ENCODE data around the gene SLC27A5.

The SLC27A5 gene

DNA sequence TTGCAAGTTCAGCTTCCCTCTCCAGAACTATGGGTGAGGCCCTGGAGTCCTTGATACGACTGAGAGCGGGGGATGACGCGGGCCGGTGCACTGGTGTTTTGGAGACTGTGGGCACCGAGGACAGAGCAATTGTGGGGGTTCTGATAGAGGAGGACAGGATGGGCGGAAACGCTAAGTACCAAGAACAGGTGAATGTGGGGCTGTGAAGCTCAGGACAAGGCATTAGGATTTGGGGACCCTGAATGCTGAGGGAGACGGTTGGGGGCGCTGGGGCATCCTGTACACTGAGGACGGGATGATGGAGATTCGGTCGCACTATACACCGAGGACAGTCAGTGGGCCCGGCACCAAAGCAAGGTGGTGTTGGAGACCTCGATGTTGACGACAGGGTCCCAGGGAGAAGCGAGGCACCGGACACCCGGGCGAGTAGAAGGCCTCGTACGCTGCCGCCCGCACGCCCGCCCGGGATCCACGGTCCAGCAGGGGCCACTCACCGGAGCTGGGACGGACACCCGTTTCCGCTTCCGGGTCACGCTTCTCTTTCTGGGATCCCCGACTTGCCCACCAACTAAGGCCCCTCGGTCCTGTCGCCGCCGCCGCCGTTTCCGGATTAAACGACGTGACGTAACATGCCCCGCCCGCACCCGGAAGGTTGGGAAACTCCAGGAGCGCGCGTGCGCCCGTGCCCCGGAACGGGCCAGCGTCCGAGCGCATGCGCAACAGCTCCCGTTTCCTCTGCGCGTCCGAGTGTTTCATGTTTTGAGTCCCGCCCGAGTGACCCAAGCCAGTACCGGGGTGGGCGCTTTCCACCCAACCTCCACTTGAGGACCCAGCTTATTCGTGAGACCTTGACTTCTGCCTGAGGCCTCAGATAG, 42.9 kb upstream of the SLC27A5 start, which contains the start of gene CHMP2A:
Gene CHMP2A (minus strand): TSS at position 612 of the 875 bp plus-strand sequence. CDS start 893 bp downstream, outside the sequence.
- Mint-ChIP-seq H3K27me3 (no peaks in the 10 kb centered on the region), H3K27ac (peak within 1 kb of the TSS; percentile 99), H3K4me1 (peaks cover 51% of the 10 kb centered on the region), H3K9me3 (no peaks in the 10 kb centered on the region), H3K4me3 (peak within 1 kb of the TSS; percentile 99), H3K36me3 (peaks cover 30% of the 10 kb centered on the region)
- ATAC-seq (ENCODE audit: low read depth) (peak; percentile 47), DNase-seq (ENCODE audit: low spot score in 2 of 2) (peak; percentile 95 to 97)

DNA sequence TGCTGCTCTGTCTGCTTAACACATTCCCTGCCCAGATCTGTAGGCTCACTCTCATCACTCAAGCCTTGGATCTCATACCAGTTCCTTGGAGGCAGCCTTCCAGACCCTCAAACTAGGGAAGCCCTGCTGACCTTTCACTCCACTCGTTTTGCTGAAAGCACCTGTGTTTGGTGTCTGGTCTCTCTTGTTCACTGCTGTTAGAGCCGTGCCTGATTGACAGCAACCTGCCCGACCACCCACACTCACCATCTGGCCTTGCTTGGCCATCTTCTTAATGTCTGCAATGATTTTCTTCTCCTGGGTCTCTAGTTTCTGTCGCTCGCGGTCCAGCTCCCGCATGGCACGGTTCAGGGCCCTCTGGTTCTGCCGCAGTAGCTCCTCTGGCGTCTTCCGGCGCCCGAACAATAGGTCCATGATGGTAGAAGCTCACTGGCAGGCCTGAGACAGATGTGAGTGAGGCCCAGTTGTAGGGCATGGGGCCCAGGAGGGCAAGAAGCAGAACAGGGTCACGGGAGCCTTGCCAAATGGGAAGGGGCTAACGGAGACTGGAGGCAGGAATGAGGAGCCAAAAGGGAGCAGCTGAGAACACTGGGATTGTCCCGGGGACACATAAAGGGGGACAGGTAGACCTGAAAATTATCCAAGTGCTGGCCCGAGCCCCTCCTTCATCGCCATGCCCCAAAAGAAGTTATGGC, 42.2 kb upstream of the SLC27A5 start:
- Mint-ChIP-seq H3K27ac (peak overlapping the region; percentile 99), H3K9me3 (no peaks in the 10 kb centered on the region), H3K4me1 (peaks cover 46% of the 10 kb centered on the region), H3K36me3 (peaks cover 32% of the 10 kb centered on the region), H3K4me3 (peak overlapping the region; percentile 99), H3K27me3 (no peaks in the 10 kb centered on the region)
- DNase-seq (ENCODE audit: low spot score in 2 of 2) (peak in 1 of 2 donors; percentile 10), ATAC-seq (ENCODE audit: low read depth) (no peak)

DNA sequence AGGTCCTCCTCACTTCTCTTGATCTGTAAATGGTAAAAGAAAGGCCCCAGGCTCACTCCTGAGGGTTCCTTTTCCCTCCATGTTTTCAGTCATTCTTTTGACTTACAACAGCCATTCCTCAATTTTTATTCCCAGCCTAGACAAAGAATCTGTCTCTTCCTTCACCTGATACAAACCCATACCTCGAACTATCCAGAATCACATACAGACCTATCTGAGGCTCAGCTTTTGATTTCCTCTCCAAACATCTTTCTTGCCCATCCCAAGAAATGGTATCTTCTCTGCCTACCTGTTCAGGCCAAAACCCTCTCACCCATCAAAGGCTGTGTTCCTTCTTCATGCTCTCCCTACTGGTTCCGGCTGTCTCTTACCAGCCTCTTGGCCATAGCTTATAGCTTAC, 40.9 kb upstream of the SLC27A5 start:
- no peak for ATAC-seq (ENCODE audit: low read depth)
- Mint-ChIP-seq H3K36me3 (peaks cover 28% of the 10 kb centered on the region), H3K9me3 (no peaks in the 10 kb centered on the region), H3K4me3 (no peak overlapping the region), H3K4me1 (peaks cover 38% of the 10 kb centered on the region), H3K27ac (no peak overlapping the region), H3K27me3 (no peaks in the 10 kb centered on the region)
- no peak for DNase-seq (ENCODE audit: low spot score in 2 of 2)

DNA sequence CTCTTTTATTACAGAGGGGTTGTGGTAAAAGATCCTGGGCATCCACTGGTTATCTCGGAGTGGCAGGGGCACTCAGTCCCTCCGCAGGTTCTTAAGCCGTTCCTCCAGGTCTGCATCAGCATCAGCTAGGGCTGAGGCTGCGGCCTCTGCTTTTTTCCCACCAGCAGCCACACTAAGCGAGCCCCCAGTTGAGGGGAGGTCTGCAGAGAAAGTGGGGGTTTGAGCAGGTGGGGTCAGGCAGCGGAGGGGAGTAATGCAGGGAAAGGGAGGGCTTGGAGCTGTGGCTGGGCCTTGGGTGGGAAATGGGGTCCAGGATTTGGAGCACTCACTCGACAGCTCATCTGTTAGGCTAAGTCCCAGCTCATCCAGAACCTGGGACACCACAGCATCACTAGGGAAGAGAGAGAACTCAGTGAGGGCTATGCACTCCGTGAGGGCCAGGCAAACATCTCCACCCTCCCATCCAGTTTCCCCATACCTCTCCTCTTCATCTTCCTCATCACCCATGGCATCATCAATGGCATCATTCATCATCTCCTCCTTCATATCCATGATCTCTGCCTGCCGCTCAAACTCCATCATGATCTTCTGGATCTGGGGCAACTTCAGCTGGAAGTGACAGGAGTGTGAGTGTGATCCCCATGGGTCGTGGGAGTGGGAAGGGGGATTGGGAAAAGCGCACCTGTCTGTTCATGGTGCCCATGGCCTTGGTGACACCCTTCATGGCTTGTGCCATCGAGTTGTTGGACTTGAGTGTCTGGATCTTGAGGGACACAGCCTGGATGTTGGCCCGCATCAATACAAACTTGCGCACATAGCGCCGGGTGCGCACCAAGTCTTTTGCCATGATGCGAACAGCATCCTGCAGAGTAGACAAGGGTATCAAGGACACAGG, 40.0 kb upstream of the SLC27A5 start:
- DNase-seq (ENCODE audit: low spot score in 2 of 2) (peak in 1 of 2 donors; percentile 12), ATAC-seq (ENCODE audit: low read depth) (no peak)
- Mint-ChIP-seq H3K4me1 (peaks cover 30% of the 10 kb centered on the region), H3K27ac (peak overlapping the region; percentile 58), H3K36me3 (peaks cover 30% of the 10 kb centered on the region), H3K27me3 (no peaks in the 10 kb centered on the region), H3K9me3 (no peaks in the 10 kb centered on the region), H3K4me3 (no peak overlapping the region)

DNA sequence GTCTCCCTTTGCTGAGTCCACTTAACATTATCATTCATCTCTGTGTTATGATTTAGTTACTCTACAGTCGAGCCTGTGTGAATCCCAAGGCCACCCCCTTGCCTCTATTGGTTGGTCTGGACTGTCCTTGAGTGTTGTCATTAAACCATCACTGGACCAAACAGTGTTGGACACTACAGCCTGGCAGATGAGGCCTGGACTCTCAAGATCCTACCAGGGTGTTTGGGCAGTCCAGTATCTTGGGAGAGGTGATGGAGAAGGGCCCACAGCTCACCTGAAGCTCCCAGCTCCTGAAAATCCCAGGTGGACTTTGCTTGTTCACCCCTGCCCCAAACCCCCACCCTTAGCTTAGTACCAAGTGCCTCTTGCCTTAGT, 39.3 kb upstream of the SLC27A5 start:
- DNase-seq (ENCODE audit: low spot score in 2 of 2) (peak in 1 of 2 donors; percentile 10), ATAC-seq (ENCODE audit: low read depth) (no peak)
- Mint-ChIP-seq H3K4me1 (peaks cover 32% of the 10 kb centered on the region), H3K4me3 (no peak overlapping the region), H3K9me3 (no peaks in the 10 kb centered on the region), H3K36me3 (peaks cover 36% of the 10 kb centered on the region), H3K27me3 (no peaks in the 10 kb centered on the region), H3K27ac (peak overlapping the region; percentile 14)

DNA sequence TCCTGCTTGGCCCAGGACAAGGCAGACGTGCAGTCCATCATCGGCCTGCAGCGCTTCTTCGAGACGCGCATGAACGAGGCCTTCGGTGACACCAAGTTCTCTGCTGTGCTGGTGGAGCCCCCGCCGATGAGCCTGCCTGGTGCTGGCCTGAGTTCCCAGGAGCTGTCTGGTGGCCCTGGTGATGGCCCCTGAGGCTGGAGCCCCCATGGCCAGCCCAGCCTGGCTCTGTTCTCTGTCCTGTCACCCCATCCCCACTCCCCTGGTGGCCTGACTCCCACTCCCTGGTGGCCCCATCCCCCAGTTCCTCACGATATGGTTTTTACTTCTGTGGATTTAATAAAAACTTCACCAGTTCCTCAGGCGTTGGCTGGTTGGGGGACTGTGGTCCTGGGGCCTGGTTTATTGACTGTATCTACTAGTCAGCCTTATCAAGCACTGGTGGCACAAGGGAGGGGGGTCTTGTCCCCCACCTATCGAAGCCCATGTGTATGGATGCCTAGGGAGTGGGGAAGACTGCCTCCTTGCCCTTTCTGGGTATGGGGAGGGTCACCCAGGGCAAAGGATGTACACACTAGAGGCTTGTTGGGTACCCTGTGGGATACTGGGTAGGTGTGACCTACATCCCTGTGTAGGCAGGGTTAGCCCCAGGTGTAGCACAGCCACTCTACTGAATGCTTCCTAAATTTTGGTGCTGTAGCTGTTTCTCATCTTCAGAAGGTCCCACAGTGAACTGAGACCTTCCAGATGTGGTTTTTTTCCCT, 38.8 kb upstream of the SLC27A5 start:
- H3K27ac Mint-ChIP-seq: peak overlapping the region; percentile 14
- no peaks in the 10 kb centered on the region for H3K9me3 Mint-ChIP-seq
- DNase-seq (ENCODE audit: low spot score in 2 of 2) (peak in 1 of 2 donors; percentile 14), ATAC-seq (ENCODE audit: low read depth) (no peak)
- peaks cover 38% of the 10 kb centered on the region for H3K4me1 Mint-ChIP-seq
- no peaks in the 10 kb centered on the region for H3K27me3 Mint-ChIP-seq
- peaks cover 39% of the 10 kb centered on the region for H3K36me3 Mint-ChIP-seq
- H3K4me3 Mint-ChIP-seq: no peak overlapping the region

DNA sequence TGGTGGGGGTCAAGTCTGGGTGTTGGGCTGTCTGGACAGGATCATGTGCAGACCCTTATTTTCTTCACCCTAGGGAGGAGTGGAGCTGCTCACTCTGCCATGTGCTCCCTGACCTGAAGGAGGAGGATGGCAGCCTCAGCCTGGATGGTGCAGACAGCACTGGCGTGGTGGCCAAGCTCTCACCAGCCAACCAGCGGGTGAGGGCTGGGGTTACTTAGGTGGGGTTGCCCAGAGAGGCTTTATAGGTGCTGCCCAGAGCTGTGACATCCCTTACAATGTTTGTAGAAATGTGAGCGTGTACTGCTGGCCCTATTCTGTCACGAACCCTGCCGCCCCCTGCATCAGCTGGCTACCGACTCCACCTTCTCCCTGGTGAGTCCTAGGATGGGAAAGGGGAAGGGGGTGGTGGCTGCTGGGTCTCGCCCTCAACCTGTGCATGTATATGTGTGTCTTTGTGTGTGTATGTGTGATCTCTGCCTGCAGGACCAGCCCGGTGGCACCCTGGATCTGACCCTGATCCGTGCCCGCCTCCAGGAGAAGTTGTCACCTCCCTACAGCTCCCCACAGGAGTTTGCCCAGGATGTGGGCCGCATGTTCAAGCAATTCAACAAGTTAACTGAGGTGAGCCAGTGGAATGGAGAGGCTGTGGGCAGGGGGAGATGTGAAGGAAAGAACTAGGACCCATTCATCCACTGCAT, 38.0 kb upstream of the SLC27A5 start:
- H3K36me3 Mint-ChIP-seq: peaks cover 39% of the 10 kb centered on the region
- no peaks in the 10 kb centered on the region for H3K9me3 Mint-ChIP-seq
- H3K4me1 Mint-ChIP-seq: peaks cover 39% of the 10 kb centered on the region
- no peak overlapping the region for H3K27ac Mint-ChIP-seq
- H3K4me3 Mint-ChIP-seq: no peak overlapping the region
- peak in 1 of 2 donors; percentile 10 for DNase-seq (ENCODE audit: low spot score in 2 of 2)
- ATAC-seq (ENCODE audit: low read depth): no peak
- H3K27me3 Mint-ChIP-seq: no peaks in the 10 kb centered on the region

DNA sequence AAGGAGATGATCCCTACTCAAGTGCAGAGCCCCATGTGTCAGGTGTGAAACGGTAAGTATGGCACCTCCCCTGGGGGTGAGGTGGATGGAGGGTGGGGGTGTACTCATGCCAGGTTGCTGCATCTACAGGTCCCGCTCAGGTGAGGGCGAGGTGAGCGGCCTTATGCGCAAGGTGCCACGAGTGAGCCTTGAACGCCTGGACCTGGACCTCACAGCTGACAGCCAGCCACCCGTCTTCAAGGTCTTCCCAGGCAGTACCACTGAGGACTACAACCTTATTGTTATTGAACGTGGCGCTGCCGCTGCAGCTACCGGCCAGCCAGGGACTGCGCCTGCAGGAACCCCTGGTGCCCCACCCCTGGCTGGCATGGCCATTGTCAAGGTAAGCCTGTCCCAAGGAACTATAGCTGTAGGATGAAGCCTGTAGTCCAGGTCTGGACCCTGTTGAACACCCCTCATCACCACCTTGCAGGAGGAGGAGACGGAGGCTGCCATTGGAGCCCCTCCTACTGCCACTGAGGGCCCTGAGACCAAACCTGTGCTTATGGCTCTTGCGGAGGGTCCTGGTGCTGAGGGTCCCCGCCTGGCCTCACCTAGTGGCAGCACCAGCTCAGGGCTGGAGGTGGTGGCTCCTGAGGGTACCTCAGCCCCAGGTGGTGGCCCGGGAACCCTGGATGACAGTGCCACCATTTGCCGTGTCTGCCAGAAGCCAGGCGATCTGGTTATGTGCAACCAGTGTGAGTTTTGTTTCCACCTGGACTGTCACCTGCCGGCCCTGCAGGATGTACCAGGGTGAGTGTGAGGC, 37.3 kb upstream of the SLC27A5 start:
- Mint-ChIP-seq H3K27me3 (no peaks in the 10 kb centered on the region), H3K36me3 (peaks cover 39% of the 10 kb centered on the region), H3K4me3 (no peak overlapping the region), H3K4me1 (peaks cover 33% of the 10 kb centered on the region), H3K27ac (no peak overlapping the region), H3K9me3 (no peaks in the 10 kb centered on the region)
- DNase-seq (ENCODE audit: low spot score in 2 of 2): peak in 1 of 2 donors; percentile 10
- ATAC-seq (ENCODE audit: low read depth): no peak

DNA sequence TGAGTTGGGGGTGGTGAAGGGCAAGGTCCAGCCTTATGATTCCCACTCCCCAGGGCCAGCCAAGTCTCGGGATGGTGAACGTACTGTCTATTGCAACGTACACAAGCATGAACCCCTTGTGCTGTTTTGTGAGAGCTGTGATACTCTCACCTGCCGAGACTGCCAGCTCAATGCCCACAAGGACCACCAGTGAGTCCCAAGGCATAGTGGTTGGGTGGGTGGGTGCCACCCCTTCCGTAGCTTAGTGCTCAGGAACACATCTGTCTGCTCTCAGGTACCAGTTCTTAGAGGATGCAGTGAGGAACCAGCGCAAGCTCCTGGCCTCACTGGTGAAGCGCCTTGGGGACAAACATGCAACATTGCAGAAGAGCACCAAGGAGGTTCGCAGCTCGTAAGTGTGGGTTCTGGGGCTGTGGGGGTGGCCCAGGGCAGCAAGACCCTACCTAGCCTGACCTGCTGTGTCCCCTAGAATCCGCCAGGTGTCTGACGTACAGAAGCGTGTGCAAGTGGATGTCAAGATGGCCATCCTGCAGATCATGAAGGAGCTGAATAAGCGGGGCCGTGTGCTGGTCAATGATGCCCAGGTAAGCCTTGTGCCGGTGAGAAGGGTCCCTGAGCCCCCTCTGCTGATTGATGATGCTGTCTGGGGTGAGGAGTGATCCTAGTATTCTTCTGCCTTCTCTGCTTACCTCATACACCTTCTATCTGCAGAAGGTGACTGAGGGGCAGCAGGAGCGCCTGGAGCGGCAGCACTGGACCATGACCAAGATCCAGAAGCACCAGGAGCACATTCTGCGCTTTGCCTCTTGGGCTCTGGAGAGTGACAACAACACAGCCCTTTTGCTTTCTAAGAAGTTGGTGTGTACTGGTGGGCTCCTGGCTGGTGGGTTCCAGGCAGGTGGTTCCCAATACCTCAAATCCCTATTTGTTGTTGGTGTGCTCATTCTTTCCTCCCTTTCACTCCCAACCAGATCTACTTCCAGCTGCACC, 35.8 kb upstream of the SLC27A5 start:
- H3K27me3 Mint-ChIP-seq: peaks cover 7% of the 10 kb centered on the region
- H3K4me3 Mint-ChIP-seq: no peak overlapping the region
- no peaks in the 10 kb centered on the region for H3K9me3 Mint-ChIP-seq
- H3K4me1 Mint-ChIP-seq: peaks cover 31% of the 10 kb centered on the region
- H3K27ac Mint-ChIP-seq: no peak overlapping the region
- DNase-seq (ENCODE audit: low spot score in 2 of 2): no peak
- peaks cover 29% of the 10 kb centered on the region for H3K36me3 Mint-ChIP-seq
- ATAC-seq (ENCODE audit: low read depth): no peak

DNA sequence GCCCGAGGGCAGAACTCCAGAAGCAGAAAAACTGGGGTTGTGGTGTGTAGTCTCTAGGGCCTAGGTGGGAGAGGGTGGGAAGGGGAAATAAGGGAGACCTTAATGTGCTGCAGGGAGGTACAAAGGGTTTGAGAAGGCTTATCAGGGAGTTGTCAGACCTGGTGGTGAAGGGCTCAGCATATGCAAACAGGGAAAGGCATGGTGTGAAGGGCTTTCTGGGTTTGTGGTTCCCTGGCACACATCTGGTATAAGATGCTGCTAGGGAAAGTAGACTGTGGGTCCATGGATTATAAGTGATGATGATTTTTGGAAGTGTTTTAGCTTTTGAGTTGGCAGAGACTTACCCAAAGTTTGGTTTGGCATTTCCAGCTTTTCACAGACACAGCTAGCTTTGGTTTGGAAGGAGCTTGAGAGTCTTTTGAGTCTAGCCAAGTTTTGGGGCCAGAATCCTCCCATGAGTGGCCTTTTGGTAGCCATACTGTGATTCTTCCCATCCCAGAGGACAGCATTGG, 34.3 kb upstream of the SLC27A5 start:
- Mint-ChIP-seq H3K9me3 (no peaks in the 10 kb centered on the region), H3K4me1 (peaks cover 25% of the 10 kb centered on the region), H3K36me3 (peaks cover 24% of the 10 kb centered on the region), H3K27ac (peak overlapping the region; percentile 85), H3K4me3 (peak overlapping the region; percentile 89), H3K27me3 (peaks cover 15% of the 10 kb centered on the region)
- DNase-seq (ENCODE audit: low spot score in 2 of 2) (no peak), ATAC-seq (ENCODE audit: low read depth) (no peak)
